Measurements from ENCODE around the gene MYBPC2. TPM values are rescaled to one million over a fixed set of nuclear protein-coding genes. Genes with fewer than 3 reads are reported as not detected.
A peak's percentile ranks its signal among the peaks of the same experiment; 100 is the strongest.

The MYBPC2 gene
- total and polyA plus RNA-seq, 2 of the 4 experiments (the other 2 are of a cell fraction): not detected

DNA sequence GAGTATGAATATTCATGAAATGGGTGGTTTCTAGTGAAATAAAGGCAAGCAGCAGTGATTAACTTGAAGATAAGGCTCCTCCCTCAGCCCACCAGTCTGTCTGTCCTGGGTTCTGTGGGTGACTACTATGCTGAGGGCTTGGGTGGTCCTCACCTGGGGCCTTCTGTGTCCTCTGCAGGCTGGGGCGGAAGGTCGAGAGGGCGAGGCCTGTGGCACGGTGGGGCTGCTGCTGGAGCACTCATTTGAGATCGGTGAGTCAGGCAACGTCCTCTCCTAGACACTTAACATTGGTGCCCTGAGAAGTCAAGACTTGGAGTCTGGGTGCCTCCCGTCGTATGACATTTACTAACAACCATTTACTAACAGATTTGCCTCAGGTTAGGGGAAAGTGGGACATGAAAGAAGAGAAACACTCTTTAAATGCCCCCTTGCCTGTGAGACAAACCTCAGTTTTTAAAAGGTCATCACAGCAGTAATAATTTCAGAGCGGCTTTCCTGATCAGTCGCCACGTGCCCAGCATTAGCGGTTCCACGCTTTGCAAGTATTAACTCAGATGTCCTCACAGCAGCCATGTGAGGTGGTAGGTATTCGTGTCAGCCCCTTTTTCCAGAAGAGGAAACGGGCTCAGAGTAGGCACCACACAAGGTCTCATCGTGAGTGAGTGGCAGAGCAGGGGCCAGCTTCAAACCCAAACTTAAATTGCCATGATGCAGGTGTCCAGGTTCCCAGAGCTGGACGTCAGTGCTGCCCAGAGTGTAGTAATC lies 45.2 kb downstream of the MYBPC2 start:
- Histone ChIP-seq H3K4me1 (ENCODE audit: control insufficient read depth, insufficient read depth, low read length) (0 out of 2 replicates have a peak, but pooled peaks cover 2% of the 10 kb centered on the region), H3K27me3 (ENCODE audit: control insufficient read depth, insufficient read depth, low read length) (no peaks in the 10 kb centered on the region), H3K23ac (ENCODE audit: low read depth, low read length) (no peak overlapping the region), H2BK5ac (ENCODE audit: low read depth, low read length, poor library complexity, severe bottlenecking) (no peak overlapping the region), H4K91ac (ENCODE audit: insufficient read depth, low read depth, low read length) (no peak overlapping the region), H3K36me3 (ENCODE audit: control insufficient read depth, insufficient read depth, low read length) (peaks cover 21% of the 10 kb centered on the region), H3K9ac (ENCODE audit: low read depth, low read length) (0 out of 2 replicates have a peak overlapping the region, but pooled peaks have one; percentile 11), H4K20me1 (ENCODE audit: insufficient read depth, low read length) (peaks cover 12% of the 10 kb centered on the region), H2AFZ (replicated peaks; ENCODE audit: low read length, poor library complexity) (peak overlapping the region; percentile 7), H2BK20ac (ENCODE audit: low read depth, low read length) (no peak overlapping the region), H4K8ac (ENCODE audit: low read depth in 2 of 2, low read length in 2 of 2) (no peak overlapping the region), H3K9me3 (ENCODE audit: control insufficient read depth, insufficient read depth, low read length) (no peaks in the 10 kb centered on the region), H4K5ac (ENCODE audit: low read depth, low read length) (no peak overlapping the region), H3K4me2 (ENCODE audit: low read depth, low read length) (no peak overlapping the region; the same call in 1 of the 2 replicates), H3K14ac (replicated peaks; ENCODE audit: low read depth, low read length) (no peak overlapping the region), H2AK5ac (ENCODE audit: low read depth, low read length) (no peak overlapping the region), H3K79me1 (ENCODE audit: low read depth in 1 of 2, low read length in 2 of 2) (peaks cover 16 to 27% of the 10 kb centered on the region in 2 experiments), H3K4ac (ENCODE audit: low read depth, low read length) (no peak overlapping the region), H3K9me1 (ENCODE audit: insufficient read depth, low read length) (peaks cover 5% of the 10 kb centered on the region; the same call in 1 of the 2 replicates), H3K56ac (ENCODE audit: extremely low read depth, insufficient read depth, low read length) (no peak overlapping the region), H2BK15ac (ENCODE audit: low read depth, low read length) (no peak overlapping the region), H3K4me3 (ENCODE audit: insufficient read depth, low read depth, low read length) (no peak overlapping the region), H3K27ac (ENCODE audit: insufficient read depth, low read length) (no peak overlapping the region), H3K18ac (ENCODE audit: low read depth, low read length) (no peak overlapping the region), H2AK9ac (replicated peaks; ENCODE audit: low read depth, low read length, poor library complexity) (peak overlapping the region; percentile 39), H2BK120ac (ENCODE audit: low read depth, low read length) (no peak overlapping the region)
- no TSS peak for BruUV-seq (replicated peaks)
- intact Hi-C loops (cut with micrococcal nuclease) (loop anchor here (2.0 to 5.0 kb wide), 2 partner anchors 33 to 111 kb away; partner anchors contain the start of genes JOSD2 and NAPSA), in situ Hi-C loops (cut with MboI; ENCODE audit: low sequenced_read_pairs) (no loop called here), dilution Hi-C loops (cut with HindIII; ENCODE audit: low sequenced_read_pairs, unreplicated experiment) (no loop called here)
- no peak for TF ChIP-seq CEBPB (IDR thresholded peaks at IDR 0.05; ENCODE audit: low read depth, low read length)
- TF ChIP-seq BHLHE40 (IDR thresholded peaks at IDR 0.05; ENCODE audit: low read depth, low read length): no peak
- ChIA-PET CTCF (no interaction called here), POLR2A (ENCODE audit: unreplicated experiment) (no interaction called here)
- DNase-seq (no peak), ATAC-seq (ENCODE audit: low read depth) (no peak)
- 89% methylated on average over 3 of the region's 17 CpGs; no CpG with 5 or more reads in 1 of the 2 experiments for WGBS, 2 experiments (ENCODE audit: extremely low coverage in 2 of 2, insufficient read length in 1 of 2)
